HG03442 (cell line): ENCODE measurements around the gene ZACN.
"Not testable (repeated sequence)": the region's sequence is repeated elsewhere in the genome, so short reads cannot be mapped to it uniquely, and the experiment has no call there.

ENCODE experiments used
- ATAC-seq: cut with Tn5 transposase; IDR thresholded peaks from one replicate; pipeline ENCODE4 v1.9.1; 2021; ENCODE audit warnings: mild to moderate bottlenecking, moderate library complexity; ENCODE audit not compliant: unreplicated experiment

The ZACN gene

DNA sequence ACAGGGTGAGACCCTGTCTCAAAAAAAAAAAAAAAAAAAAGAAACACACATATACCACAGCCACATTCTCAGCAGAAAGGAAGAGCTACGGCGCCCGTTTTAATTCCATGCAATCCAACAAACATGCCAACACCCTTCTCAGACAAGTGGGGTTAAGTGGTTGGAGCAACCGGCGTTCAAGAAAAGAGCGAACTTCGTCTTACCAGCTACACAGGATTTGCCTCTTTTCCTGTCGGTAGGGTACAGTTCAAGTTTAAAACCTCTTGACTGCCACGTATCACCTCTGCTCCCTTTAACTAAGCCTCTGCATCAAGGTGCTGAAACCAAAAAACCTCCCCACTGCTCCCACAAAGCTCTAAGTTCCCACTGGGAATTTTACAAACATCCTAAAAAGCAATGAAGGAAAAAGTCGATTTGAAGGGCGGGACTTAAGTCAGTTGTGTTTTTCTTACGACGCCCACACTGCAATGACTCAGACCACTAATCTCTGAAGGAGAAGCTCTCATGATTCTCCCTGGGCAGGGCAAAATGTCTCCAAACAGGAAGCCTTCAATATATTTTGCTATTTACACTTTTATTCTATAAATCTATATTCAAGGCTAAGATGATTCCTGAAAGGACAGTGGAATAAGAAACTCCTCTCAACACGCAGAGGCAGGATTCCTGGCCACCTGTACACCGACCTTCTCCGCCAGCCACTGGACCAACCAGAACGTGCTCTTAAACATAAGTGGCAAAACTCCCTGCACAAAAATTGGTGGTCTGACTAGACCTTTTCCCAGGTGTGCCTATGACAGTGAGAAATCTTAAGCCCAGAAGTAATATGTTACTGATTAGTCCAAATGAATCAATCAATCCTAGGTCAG is 25.5 kb upstream of the ZACN start:
- ATAC-seq = no peak

DNA sequence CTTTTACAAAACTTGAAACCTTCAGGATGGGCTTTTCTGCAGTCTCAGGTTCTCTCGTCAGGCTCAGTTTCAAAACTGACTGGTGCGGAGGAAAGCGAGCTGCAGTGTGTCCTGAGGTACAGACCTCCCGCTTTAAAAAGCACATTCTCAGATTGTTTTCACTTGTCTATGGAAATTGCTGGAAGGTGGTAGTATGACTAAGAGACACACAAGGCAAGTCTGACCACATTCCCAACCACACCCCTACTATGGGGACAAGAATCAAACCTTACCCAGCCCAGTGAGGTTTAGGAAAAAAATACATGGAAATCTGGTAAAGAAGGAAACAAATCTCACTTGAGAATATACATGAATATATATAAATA is 24.9 kb upstream of the ZACN start:
- no peak for ATAC-seq

GRCh38 chr17:76056882-76057281 is 22.1 kb upstream of the ZACN start:
- ATAC-seq = no peak

- ATAC-seq = not testable (repeated sequence)
These were observed 20.7 kb upstream of the ZACN start for GRCh38 chr17:76058264-76058663.

- ATAC-seq = no peak
These were observed 15.0 kb upstream of the ZACN start for GRCh38 chr17:76063875-76064546.

- ATAC-seq = no peak
These were observed 13.2 kb upstream of the ZACN start for GRCh38 chr17:76065775-76066174.

DNA sequence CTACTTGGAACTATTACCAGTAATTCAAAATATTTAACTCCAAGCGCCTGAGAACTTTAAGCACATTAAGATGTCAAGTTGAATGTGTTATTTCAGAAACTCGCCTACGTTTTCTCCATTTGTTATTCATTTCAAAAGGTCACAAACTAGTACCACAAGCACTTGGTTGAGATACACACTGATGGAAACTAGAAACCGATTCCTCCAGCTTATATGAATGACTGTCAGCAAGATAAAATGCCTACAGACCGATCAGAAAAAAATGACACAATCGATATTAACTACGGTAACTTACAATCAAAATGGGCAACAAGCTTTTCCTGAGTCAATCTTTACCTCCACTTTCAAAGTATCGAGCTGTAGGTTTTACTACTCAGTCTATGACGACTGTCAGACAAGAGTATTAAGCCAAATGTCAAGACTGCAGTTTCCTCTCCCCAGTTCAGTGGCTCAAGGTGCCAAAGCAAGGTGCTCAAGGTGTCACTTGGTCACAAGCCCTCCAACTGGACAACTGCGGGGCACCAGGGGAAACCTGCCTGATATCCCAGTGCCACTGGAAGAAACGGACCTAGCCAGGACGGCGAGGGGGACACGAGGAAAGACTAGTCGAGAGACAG is 7.3 kb upstream of the ZACN start:
- ATAC-seq = no peak

DNA sequence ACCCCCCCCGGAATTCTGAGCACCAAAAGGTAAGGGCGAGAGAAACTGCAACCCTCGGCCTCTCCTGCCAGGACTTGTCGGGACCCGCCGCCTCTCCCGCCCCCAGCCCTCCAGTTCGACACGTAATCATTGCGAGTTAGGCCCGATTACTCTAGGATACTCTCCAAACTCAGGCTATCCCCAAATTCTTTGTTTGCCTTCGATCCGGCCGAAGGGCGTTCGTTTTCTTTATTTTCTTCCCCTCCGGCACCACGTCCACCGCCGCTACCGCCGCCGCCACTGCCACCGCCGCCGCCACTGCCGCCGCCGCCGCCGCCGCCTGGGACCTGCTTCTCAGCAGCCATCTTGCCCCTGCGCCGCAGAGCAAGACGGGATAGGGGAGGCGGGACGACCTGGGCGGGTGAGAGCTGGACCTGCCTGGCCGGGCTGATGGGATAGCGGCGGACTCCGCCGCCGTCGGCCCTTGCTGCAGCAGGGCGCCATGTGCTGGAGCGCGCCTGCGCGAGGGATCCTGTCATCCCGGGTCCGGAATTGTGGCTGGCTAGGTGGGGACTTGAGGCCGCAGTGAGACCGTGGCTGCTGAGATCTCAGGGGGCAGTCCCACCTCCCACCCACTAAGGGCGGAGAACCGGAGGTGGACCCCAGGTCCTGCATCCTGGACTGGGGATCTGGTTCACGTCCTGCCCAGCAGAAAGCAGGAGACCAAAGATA is 6.7 kb upstream of the ZACN start, which contains the start of gene SRP68:
Gene SRP68, minus strand, starts transcription at position 370 of the 711 bp plus-strand sequence. Its CDS starts 26 bp downstream, at position 344.
- peak; percentile 75 for ATAC-seq

DNA sequence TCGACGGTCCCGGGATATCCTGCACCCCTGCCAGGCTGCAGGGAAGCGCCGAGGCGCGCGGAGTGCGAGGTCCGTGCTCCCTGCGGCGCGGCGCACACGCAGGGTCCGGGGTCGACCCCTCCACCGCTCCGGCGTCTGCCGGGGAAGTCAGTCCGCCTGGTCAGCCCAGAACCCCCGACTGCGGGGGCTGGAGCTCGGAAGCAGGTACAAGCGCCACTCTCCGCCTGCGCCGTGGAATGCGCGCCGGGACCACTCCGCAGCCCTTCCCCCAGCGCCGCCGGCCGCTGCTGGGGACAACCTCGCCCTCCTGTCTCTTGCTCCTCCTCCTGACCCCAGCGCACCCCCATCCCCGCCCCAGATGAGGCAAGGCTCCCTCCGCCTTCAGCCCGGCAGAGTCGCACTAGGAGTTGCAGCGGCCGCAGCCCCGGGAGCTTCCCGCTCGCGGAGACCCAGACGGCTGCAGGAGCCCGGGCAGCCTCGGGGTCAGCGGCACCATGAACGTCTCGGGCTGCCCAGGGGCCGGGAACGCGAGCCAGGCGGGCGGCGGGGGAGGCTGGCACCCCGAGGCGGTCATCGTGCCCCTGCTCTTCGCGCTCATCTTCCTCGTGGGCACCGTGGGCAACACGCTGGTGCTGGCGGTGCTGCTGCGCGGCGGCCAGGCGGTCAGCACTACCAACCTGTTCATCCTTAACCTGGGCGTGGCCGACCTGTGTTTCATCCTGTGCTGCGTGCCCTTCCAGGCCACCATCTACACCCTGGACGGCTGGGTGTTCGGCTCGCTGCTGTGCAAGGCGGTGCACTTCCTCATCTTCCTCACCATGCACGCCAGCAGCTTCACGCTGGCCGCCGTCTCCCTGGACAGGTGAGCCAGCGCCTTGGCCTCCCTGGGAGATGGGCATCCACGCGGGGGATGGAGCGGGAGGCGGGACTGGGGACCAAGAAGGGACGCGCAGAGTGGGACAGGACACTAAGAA is 4.3 kb upstream of the ZACN start, which contains the start of gene GALR2:
Gene GALR2, plus strand, starts transcription at position 392 of the 974 bp plus-strand sequence. Its CDS starts 103 bp downstream, at position 495.
- ATAC-seq = no peak

DNA sequence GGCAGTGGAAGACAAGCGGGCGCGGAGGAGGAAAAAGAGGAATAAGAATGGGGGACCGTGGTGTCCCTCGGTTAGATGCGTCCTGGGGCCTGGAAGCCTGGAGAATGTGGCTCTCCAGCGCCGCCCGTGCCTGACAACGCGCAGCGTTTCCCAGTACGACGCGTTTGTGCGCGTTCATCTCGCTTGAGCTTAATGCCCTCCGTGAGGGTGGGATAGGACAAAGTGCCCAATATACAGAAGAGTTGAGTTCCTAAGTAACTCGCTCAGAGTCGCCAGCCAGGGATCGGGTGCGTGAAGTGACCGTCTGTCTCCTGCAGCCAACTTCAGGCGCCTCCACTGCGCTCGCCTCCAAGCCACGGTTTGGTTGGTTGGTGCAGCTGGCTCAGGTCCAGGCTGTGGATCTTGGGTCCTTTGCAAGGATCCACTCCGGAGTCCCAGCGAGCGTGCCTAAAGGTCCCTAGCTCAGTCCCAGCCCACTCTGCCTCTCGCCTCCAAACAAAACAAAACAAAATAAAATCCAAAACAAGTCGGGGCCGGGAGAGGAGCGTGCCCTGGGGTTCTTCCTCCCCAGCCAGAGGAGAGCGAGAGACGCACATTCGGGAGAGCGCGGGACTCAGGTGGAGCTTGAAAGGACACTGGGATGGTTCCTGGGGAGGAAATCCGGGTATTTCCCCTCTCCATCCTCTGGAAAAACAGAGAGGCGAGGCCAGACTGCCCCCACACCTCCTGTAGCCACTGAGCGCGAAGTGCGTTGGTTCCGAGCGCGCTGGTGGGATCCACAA is 3.4 kb upstream of the ZACN start:
- ATAC-seq = no peak

GRCh38 chr17:76076146-76076764 is 2.7 kb upstream of the ZACN start:
- ATAC-seq = no peak

DNA sequence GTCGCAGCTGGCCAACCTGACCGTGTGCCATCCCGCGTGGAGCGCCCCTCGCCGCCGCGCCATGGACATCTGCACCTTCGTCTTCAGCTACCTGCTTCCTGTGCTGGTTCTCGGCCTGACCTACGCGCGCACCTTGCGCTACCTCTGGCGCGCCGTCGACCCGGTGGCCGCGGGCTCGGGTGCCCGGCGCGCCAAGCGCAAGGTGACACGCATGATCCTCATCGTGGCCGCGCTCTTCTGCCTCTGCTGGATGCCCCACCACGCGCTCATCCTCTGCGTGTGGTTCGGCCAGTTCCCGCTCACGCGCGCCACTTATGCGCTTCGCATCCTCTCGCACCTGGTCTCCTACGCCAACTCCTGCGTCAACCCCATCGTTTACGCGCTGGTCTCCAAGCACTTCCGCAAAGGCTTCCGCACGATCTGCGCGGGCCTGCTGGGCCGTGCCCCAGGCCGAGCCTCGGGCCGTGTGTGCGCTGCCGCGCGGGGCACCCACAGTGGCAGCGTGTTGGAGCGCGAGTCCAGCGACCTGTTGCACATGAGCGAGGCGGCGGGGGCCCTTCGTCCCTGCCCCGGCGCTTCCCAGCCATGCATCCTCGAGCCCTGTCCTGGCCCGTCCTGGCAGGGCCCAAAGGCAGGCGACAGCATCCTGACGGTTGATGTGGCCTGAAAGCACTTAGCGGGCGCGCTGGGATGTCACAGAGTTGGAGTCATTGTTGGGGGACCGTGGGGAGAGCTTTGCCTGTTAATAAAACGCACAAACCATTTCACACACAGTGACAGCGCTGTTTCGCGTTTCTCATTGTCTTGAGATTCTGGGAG is 2.0 kb upstream of the ZACN start:
- ATAC-seq = no peak

DNA sequence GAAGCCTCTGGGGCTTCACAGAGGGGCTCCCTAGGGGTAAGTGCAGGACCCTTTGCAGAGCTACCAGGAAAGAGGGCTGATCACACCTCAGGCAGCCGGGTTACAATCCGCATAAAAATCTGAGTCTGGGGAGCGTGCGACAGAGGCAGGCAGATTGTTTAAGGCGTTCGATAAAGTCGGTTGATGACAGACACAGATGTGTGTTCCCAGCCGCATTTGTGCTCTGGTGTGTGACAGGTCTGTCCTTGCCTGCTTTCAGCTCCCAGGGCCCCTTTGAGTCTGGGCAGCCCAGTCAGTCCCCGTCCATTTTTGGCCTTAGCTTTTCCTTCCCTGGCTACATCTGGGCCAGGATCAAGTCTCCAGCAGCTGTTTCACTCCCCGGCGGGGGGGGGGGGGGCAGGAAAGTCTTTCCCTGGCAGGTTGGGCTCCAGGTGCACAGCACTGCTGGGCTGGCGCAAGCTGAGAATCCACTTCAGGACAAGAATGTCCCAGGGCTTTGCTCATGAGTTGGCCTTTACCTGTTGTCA is 1.3 kb upstream of the ZACN start:
- ATAC-seq = no peak

DNA sequence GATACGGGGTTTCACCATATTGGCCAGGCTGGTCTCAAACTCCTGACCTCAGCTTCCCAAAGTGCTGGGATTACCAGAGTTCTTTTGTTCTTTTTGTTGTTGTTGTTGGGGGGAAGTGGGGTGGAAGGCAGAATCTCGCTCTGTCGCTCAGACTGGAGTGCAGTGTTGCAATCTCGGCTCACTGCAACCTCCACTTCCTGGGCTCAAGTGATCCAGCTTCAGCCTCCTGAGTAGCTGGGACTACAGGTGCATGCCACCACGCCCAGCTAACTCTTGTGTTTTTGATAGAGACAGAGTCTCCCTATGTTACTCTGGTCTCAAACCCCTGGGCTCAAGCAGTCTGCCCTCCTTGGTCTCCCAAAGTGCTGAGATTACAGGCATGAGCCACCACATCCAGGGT is 612 bp upstream of the ZACN start:
- not testable (repeated sequence) for ATAC-seq

GRCh38 chr17:76079535-76079955 is 563 bp downstream of the ZACN start:
- ATAC-seq = no peak

GRCh38 chr17:76079956-76080767 is 1.2 kb downstream of the ZACN start:
- no peak for ATAC-seq
